Ovary (tissue), 3 donors: Measurements from ENCODE around the gene MTUS2.

ENCODE experiments used
- CTCF ChIP-seq, 3 donors: fragments of 450-650 bp in 2 of 3; fragments of 200-600 bp in 1 of 3; IDR thresholded peaks; one replicate each; pipeline versions ENCODE4 v1.5.1 to v1.8.0; 2016 to 2022; ENCODE audit warnings: antibody characterized with exemption in 3 of 3, mild to moderate bottlenecking in 1 of 3
- EP300 ChIP-seq: sonication (generic); formaldehyde crosslinking; IDR thresholded peaks from one replicate; pipeline ENCODE4 v1.6.1; 2017; ENCODE audit warnings: antibody characterized with exemption
- POLR2A ChIP-seq: fragments of 450-650 bp; IDR thresholded peaks from one replicate; pipeline ENCODE4 v1.6.1; 2017; ENCODE audit warnings: antibody characterized with exemption, mild to moderate bottlenecking, moderate library complexity
- donor health status: DM: no; HTN: no; CAD: no.

GRCh38 chr13:29171244-29171643, 351.1 kb downstream of the MTUS2 start:
- TF ChIP-seq CTCF (IDR thresholded peaks at IDR 0.05) = no peak
- no peak for TF ChIP-seq EP300
- TF ChIP-seq POLR2A = no peak
